Urinary bladder (tissue), 4 donors: ENCODE measurements around the gene RPL10A. TPM values are rescaled to one million over a fixed set of nuclear protein-coding genes. Genes with fewer than 3 reads are reported as not detected.
"Not testable (repeated sequence)": the region's sequence is repeated elsewhere in the genome, so short reads cannot be mapped to it uniquely, and the experiment has no call there.

Experiments
- DNase-seq: peaks from one replicate; pipeline ENCODE4 v3.0.0-alpha.2; 2015; ENCODE audit errors: extremely low spot score
- H3K27ac ChIP-seq: one replicate; pipeline ENCODE4 v1.5.1; 2013; ENCODE audit warnings: low read depth, mild to moderate bottlenecking, moderate library complexity
- H3K36me3 ChIP-seq: one replicate; pipeline ENCODE4 v1.6.1; 2013; ENCODE audit warnings: mild to moderate bottlenecking, moderate library complexity; ENCODE audit not compliant: insufficient read depth
- H3K4me1 ChIP-seq: one replicate; pipeline ENCODE4 v1.6.1; 2013; ENCODE audit warnings: mild to moderate bottlenecking, moderate library complexity; ENCODE audit not compliant: insufficient read depth
- H3K4me3 ChIP-seq: one replicate; pipeline ENCODE4 v1.5.1; 2013; ENCODE audit warnings: low read depth, low read length
- WGBS: extraction: QIAGEN DNeasy Blood & Tissue Kit; methylation state at CpG from one replicate; pipeline ENCODE4 v1.1.7; 2013; 5-methylcytosine and 5-hydroxymethylcytosine counted together
- polyA plus RNA-seq: library from polyadenylated mRNA; stranded (reverse); fragments of 200-250 nt; gene quantifications from one replicate; pipeline ENCODE4 v1.2.3, GENCODE V29; 2013
- total RNA-seq: library from RNA; depleted of rRNA; stranded (reverse); fragments of >200 nt; gene quantifications from one replicate; pipeline ENCODE4 v1.2.3, GENCODE V29; 2014
- donor health status: healthy with polysubstance abuse.
- donor health status: healthy.

Gene RPL10A
- total and polyA plus RNA-seq, 2 donors, result 2,015 to 2,572 TPM

- not testable (repeated sequence) for H3K4me1 ChIP-seq, DNase-seq, H3K27ac ChIP-seq, H3K36me3 ChIP-seq, H3K4me3 ChIP-seq
- WGBS, result 96% methylated on average over 7 of the region's 7 CpGs
Measured at GRCh38 chr6:35438378-35439065, 29.7 kb upstream of the RPL10A start.

- no peaks in the 10 kb centered on the region for H3K4me1 ChIP-seq
- DNase-seq, result no peak
- H3K36me3 ChIP-seq, result no peaks in the 10 kb centered on the region
- 40% methylated on average over 3 of the region's 3 CpGs for whole genome bisulfite sequencing
- no peak overlapping the region for H3K4me3 ChIP-seq
- no peak overlapping the region for H3K27ac ChIP-seq
Measured at GRCh38 chr6:35439308-35439707, 28.9 kb upstream of the RPL10A start.

DNA sequence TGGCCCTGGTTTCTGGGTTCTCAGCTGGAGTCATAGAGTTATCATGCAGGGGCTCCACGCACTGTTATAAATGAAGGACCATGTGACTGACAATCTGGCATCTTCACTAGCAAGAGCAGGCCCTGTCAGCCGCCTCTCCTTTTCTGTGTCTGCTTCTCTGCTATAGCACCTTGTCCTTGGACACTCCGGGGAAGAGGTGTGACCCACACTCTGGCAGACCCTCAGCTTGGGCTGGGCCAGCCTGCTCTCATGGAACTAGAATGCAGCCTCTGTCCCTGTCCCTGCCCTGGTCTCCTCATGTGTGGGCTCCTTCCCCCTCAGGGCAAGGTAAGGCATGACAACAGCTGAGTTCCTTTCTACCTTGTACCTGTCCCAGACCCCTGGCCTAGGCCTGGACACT is 27.0 kb upstream of the RPL10A start:
- no peaks in the 10 kb centered on the region for H3K36me3 ChIP-seq
- WGBS, result 78% methylated on average over 3 of the region's 3 CpGs
- H3K4me1 ChIP-seq, result no peaks in the 10 kb centered on the region
- no peak overlapping the region for H3K27ac ChIP-seq
- no peak overlapping the region for H3K4me3 ChIP-seq
- DNase-seq, result no peak

DNA sequence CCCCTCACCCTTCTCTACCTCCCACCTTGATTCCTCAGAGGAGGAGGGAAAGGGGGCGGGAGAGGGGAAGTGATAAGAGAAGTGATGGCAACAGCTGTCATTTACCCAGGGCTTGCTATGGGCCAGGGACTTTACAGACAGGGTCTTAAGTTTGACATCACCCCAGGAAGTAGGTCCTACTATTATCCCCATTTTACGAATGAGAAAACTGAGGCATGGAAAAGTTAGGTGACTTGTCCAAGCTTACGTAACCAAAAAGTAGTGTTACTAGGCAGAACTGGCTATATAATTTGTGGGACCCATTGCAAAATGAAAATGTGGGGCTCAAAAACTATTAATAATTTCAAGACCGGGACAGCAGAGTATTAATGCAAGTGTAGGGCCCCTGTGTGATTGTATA is 26.6 kb upstream of the RPL10A start:
- no peak overlapping the region for H3K4me3 ChIP-seq
- DNase-seq, result no peak
- H3K36me3 ChIP-seq, result no peaks in the 10 kb centered on the region
- H3K27ac ChIP-seq, result no peak overlapping the region
- 96% methylated on average over 4 of the region's 4 CpGs for WGBS
- H3K4me1 ChIP-seq, result no peaks in the 10 kb centered on the region

- no peaks in the 10 kb centered on the region for H3K36me3 ChIP-seq
- H3K4me3 ChIP-seq, result no peak overlapping the region
- 82% methylated on average over 5 of the region's 5 CpGs for WGBS
- no peaks in the 10 kb centered on the region for H3K4me1 ChIP-seq
- DNase-seq, result no peak
- no peak overlapping the region for H3K27ac ChIP-seq
Measured at GRCh38 chr6:35442693-35443092, 25.5 kb upstream of the RPL10A start.

DNA sequence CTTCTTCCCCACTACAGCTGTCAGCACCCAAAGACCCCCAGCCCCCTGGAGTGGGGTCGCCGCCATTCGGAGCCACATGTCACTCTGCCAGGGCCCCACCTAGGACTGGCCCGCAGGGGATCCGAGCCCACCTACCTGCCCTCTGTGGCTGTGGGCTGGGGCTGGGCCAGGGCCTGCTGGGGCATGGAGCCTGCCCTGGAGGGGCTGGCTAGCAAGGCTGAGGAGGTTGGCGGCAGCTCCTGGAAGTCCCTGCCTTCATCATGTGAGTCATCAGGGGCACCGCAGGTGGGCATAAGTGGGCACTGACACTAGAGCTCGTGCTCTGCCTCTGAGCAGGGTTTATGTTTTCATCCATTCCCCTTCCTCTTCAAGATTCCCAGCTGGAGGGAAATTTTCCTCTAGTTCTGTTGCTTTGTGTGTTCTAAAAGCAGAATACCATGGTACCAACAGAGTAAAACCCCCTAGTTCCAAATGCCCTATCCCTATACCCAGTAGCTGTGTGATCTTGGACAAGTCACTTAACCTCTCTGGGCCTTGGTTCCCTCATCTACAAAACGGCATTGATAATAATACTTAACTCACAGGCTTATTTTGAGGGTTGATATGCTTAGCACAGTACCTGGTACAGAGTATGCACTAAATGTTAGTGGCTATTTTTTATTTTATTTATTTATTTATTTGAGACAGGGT is 24.7 kb upstream of the RPL10A start:
- no peaks in the 10 kb centered on the region for H3K36me3 ChIP-seq
- H3K27ac ChIP-seq, result no peak overlapping the region
- H3K4me3 ChIP-seq, result no peak overlapping the region
- H3K4me1 ChIP-seq, result no peaks in the 10 kb centered on the region
- no peak for DNase-seq
- WGBS, result 87% methylated on average over 9 of the region's 9 CpGs

- DNase-seq, result no peak
- no peak overlapping the region for H3K27ac ChIP-seq
- 89% methylated on average over 7 of the region's 7 CpGs for WGBS
- no peaks in the 10 kb centered on the region for H3K36me3 ChIP-seq
- H3K4me3 ChIP-seq, result no peak overlapping the region
- no peaks in the 10 kb centered on the region for H3K4me1 ChIP-seq
Measured at GRCh38 chr6:35445691-35446090, 22.5 kb upstream of the RPL10A start.

- Histone ChIP-seq H3K4me1 (no peaks in the 10 kb centered on the region), H3K36me3 (no peaks in the 10 kb centered on the region), H3K27ac (no peak overlapping the region), H3K4me3 (no peak overlapping the region)
- 66% methylated on average over 7 of the region's 7 CpGs for WGBS
- no peak for DNase-seq
Measured at GRCh38 chr6:35448191-35448590, 20.0 kb upstream of the RPL10A start.

- Histone ChIP-seq H3K4me3 (no peak overlapping the region), H3K36me3 (no peaks in the 10 kb centered on the region), H3K4me1 (no peaks in the 10 kb centered on the region), H3K27ac (no peak overlapping the region)
- no peak for DNase-seq
- 35% methylated on average over 14 of the region's 14 CpGs for WGBS
Measured at GRCh38 chr6:35449287-35449881, 18.8 kb upstream of the RPL10A start.

DNA sequence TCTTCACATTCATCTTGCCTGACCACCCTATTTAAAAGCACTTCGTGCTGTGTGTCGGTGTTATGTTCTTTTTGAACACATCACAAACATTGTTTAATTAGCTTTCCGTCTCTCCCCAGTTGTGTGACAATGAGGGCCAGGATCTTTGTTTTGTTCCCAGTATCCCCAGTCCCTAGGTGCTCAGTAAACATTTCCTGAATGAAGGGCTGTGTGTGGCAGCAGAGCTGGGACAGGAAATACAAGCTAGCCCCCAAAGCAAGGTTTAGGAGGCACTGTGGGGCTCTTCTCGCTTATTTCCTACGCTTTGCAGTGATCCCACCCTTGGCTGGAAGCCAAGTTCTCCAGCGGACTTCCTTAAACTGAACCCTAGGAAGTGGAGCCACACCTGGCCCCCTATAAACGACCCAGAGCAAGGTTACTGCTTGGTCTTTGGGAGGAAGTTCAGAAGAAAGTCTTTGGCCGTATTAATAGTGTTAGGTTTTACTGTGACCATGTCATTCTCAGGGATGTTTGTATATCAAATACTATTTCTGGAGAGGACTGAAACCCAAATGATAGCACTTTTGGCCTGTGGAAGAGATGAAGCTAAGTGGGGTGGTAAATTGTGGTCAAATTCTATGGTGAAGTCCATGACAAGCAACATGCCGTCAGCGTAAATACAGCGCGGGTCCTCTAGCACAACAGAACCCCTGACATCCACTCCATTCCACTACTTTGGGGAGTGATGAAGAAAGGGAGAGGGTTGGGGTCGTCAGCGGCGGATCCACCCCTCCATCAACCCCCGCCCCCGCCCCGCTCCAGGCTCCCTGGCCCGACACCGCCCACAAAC is 16.6 kb upstream of the RPL10A start:
- 11% methylated on average over 20 of the region's 20 CpGs for WGBS
- no peak for DNase-seq
- no peaks in the 10 kb centered on the region for H3K36me3 ChIP-seq
- no peaks in the 10 kb centered on the region for H3K4me1 ChIP-seq
- peak overlapping the region; percentile 60 for H3K4me3 ChIP-seq
- no peak overlapping the region for H3K27ac ChIP-seq

DNA sequence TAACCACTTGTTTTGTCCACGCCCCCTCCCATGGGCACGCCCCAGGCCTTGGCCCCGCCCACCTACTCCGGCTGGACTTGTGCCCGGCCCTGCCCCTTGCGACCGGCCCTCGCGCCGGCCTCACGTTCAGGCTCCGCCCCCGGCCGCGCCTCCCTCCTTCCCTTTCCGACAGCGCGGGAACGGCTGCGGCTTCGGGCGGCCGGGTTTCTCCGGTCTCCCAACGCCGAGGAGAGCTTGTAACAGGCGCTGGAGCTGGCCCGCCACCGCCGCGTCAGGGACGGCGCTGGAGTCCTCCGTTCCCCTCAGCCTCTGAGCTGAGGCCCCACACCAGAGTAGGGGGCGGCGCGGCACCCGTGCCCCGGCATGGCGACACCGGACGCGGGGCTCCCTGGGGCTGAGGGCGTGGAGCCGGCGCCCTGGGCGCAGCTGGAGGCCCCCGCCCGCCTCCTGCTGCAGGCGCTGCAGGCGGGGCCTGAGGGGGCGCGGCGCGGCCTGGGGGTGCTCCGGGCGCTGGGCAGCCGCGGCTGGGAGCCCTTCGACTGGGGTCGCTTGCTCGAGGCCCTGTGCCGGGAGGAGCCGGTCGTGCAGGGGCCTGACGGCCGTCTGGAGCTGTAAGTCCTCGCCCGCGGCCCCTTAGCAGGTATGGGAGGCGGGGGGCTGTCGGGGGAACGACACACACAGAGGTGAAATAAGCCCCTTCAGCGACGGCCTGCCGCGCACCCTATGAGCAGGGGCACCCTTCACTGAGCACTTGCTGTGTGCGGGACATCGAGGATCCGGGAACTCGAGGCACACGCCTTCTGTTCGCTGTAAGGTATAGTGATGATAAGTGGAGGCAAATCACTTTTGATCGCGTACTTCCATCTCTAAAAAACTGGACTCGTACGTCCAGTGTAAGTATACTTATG is 15.8 kb upstream of the RPL10A start, which contains the start of gene FANCE:
Gene FANCE, plus strand, starts transcription at position 156 of the 908 bp plus-strand sequence. Its CDS starts 208 bp downstream, at position 364.
- under 1% methylated on average over 87 of the region's 87 CpGs for WGBS

GRCh38 chr6:35453236-35453635 is 15.0 kb upstream of the RPL10A start:
- 17% methylated on average over 3 of the region's 3 CpGs for WGBS
- Histone ChIP-seq H3K4me1 (no peaks in the 10 kb centered on the region), H3K36me3 (no peaks in the 10 kb centered on the region), H3K4me3 (peak overlapping the region; percentile 60), H3K27ac (no peak overlapping the region)
- DNase-seq, result no peak

More for the DNA sequence above, 15.8 kb upstream of the RPL10A start, which contains the start of gene FANCE:
- peak within 1 kb of the TSS; percentile 60 for H3K4me3 ChIP-seq
- peak; percentile 79 for DNase-seq
- H3K27ac ChIP-seq, result no peak within 1 kb of the TSS
- no peaks in the 10 kb centered on the region for H3K4me1 ChIP-seq
- no peaks in the 10 kb centered on the region for H3K36me3 ChIP-seq
